Skeletal muscle tissue (tissue), 4 donors: ENCODE data around the gene MAP2K5. TPM values are rescaled to one million over a fixed set of nuclear protein-coding genes. Genes with fewer than 3 reads are reported as not detected.

Experiments
- H3K27ac ChIP-seq: one replicate; pipeline ENCODE4 v1.7.0; 2013; ENCODE audit warnings: mild to moderate bottlenecking, low read depth, low read length, inconsistent platforms
- H3K27me3 ChIP-seq, 3 donors: one replicate each; pipeline ENCODE4 v1.7.0; 2013; ENCODE audit warnings: low read length in 3 of 3; ENCODE audit not compliant: control insufficient read depth in 3 of 3, insufficient read depth in 3 of 3
- H3K36me3 ChIP-seq, 3 donors: one replicate each; pipeline ENCODE4 v1.7.0; 2013; ENCODE audit warnings: low read length in 3 of 3; ENCODE audit not compliant: control insufficient read depth in 3 of 3, insufficient read depth in 3 of 3
- H3K4me1 ChIP-seq, 3 donors: one replicate each; pipeline ENCODE4 v1.7.0; 2013; ENCODE audit warnings: low read length in 3 of 3, mild to moderate bottlenecking in 3 of 3; ENCODE audit not compliant: control insufficient read depth in 3 of 3, insufficient read depth in 3 of 3
- H3K4me3 ChIP-seq, 3 donors: one replicate each; pipeline ENCODE4 v1.7.0; 2013; ENCODE audit warnings: low read length in 3 of 3
- H3K9ac ChIP-seq, 3 donors: one replicate each; pipeline ENCODE4 v1.7.0; 2013; ENCODE audit warnings: low read length in 3 of 3, mild to moderate bottlenecking in 3 of 3, moderate library complexity in 2 of 3, low read depth in 1 of 3
- H3K9me3 ChIP-seq, 3 donors: one replicate each; pipeline ENCODE4 v1.7.0; 2013; ENCODE audit warnings: low read length in 3 of 3; ENCODE audit not compliant: control insufficient read depth in 3 of 3
- total RNA-seq: library from RNA; depleted of rRNA; stranded (reverse); fragments of >200 nt; gene quantifications from one replicate; pipeline ENCODE4 v1.2.3, GENCODE V29; 2014
- donor health status: Osteomylitis.

MAP2K5 gene
- total RNA-seq, 1 donor from 2014 or later: 19.3 TPM

DNA sequence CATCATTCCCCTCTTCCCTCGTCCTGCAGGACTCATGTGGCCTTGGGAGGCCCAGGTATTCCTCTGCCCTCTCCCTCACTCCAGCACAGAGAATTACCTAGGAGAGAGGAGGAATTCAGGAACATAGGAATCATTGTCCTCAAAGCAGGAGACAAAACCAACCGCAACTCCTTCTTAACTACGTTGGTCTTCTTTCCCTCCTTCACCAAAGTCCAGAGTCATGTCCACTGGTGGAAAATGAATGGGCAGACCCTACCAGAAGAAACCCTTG, 227.8 kb downstream of the MAP2K5 start:
- Histone ChIP-seq H3K9ac (no peak overlapping the region), H3K9me3 (no peaks in the 10 kb centered on the region), H3K4me3 (no peak overlapping the region), H3K27me3 (no peaks in the 10 kb centered on the region), H3K27ac (no peak overlapping the region), H3K36me3 (peaks cover 0 to 9% (median 0%) of the 10 kb centered on the region in 3 donors), H3K4me1 (no peaks in the 10 kb centered on the region)

DNA sequence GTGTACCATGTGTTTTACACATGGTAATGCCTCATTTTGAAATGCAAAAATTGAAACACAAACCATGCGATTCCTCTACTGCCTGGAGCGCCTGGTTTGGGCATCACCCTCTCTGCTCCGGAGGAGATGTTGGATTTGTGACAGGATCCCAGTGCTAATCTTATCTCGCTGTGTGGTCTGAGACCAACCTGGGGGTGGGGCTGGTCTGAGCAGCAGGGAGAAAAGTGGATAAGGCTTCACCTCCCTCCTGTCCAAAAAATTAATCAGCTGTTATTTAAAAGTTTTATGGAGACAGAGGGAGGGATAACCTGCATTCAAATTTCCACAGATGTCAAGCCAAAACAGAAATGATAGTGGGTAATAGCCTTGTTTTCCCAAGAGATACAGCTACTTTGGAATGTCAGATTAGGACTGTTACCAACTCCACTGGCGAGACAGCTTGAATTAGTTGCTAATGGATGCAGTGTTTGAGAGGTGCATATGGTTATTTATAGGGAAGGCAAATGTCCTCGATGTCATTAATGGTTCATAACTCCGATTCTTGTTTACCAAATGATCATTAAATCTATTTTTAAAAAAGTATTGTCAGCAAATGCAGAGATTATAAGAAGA, 228.8 kb downstream of the MAP2K5 start:
- Histone ChIP-seq H3K9me3 (no peaks in the 10 kb centered on the region), H3K27ac (no peak overlapping the region)

DNA sequence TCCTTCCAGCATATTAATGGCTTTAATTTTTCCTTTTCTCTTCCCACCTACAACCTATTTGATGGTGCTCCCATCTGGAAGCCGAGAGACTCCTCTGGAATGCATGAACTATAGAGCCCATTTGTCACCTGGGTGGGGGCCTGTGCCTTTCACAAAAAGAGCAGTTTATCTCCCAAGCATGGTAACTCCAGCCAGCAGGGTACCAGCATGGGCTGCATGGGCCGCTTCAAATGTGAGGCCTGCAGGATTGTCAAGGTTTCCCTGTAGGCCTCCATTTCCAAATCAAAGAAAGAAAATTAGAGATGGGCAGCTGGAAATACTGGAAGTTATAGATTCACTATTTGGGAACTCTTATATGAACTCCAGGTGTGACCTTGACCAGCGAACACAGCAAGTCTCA, 232.1 kb downstream of the MAP2K5 start:
- H3K27me3 ChIP-seq: no peaks in the 10 kb centered on the region
- peaks cover 0 to 12% (median 0%) of the 10 kb centered on the region in 3 donors for H3K36me3 ChIP-seq
- H3K9me3 ChIP-seq: no peaks in the 10 kb centered on the region

More for the DNA sequence above, 228.8 kb downstream of the MAP2K5 start:
- no peaks in the 10 kb centered on the region for H3K27me3 ChIP-seq
- no peaks in the 10 kb centered on the region for H3K4me1 ChIP-seq
- H3K36me3 ChIP-seq: peaks cover 0 to 11% (median 0%) of the 10 kb centered on the region in 3 donors
- H3K9ac ChIP-seq: no peak overlapping the region
- no peak overlapping the region for H3K4me3 ChIP-seq

DNA sequence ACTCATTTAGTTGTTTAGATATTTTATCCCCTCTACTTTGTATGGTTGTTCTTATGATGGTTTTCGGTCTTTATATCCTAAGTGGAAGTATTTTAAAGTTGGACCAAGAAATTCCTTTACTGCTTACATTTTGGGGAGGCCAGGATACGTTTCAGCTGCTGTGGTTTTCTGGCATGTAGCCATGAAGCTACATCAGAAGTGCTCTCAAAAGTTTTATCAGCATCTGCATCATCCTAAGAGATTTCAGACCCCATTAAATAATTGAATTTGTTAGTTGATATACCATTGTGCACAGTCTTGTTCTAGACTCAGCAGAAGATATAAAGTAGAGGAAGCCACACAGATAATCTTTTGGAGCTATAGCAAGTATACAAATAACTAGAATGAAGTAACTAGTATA, 232.7 kb downstream of the MAP2K5 start:
- Histone ChIP-seq H3K36me3 (peaks cover 0 to 12% (median 0%) of the 10 kb centered on the region in 3 donors), H3K9me3 (no peaks in the 10 kb centered on the region), H3K27ac (no peak overlapping the region), H3K4me3 (no peak overlapping the region), H3K4me1 (no peaks in the 10 kb centered on the region), H3K27me3 (no peaks in the 10 kb centered on the region), H3K9ac (no peak overlapping the region)

More for the DNA sequence above, 232.1 kb downstream of the MAP2K5 start:
- Histone ChIP-seq H3K4me1 (no peaks in the 10 kb centered on the region), H3K9ac (no peak overlapping the region), H3K4me3 (no peak overlapping the region), H3K27ac (no peak overlapping the region)

DNA sequence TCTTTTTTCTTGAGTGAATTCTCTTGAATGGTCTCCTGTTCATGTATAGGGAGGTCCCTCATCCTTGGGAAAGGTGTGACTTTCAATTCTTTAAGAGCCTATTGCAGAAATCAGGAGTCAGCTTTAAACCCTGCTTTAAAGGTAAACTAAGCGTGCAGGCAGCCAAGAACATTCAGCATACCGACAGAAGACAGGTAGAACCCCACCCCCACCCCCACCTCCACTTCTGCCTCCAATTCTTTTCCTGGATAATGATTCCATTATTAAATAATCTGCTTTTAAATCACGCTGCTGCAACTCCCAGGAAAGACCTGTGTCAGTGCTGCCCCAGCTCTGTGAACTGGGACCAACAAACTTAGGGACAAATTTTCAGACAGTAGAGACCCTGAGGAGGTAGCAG, 233.5 kb downstream of the MAP2K5 start:
- no peak overlapping the region for H3K27ac ChIP-seq
- no peak overlapping the region for H3K4me3 ChIP-seq
- H3K27me3 ChIP-seq: no peaks in the 10 kb centered on the region
- H3K9me3 ChIP-seq: no peaks in the 10 kb centered on the region
- H3K4me1 ChIP-seq: no peaks in the 10 kb centered on the region
- H3K36me3 ChIP-seq: peaks cover 0 to 12% (median 0%) of the 10 kb centered on the region in 3 donors
- H3K9ac ChIP-seq: no peak overlapping the region

DNA sequence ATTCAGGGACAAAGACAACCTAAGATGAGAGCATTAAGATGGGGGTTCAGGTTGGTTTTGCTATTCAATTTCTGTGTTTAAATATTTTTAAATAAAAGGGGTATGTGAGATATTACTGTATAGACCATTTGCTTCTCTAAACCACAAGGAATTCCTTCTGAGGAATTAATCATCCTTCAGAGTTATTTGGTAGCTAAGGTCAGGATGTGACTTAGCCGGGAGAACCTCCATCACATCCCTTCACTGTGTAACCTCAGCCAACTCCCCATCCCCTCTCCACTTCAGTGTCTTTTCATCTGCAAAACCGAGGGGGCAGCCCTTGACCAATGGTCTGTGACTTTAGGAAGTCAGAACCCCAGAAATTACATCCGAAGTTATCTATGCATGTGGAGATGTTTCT, 234.1 kb downstream of the MAP2K5 start:
- Histone ChIP-seq H3K9me3 (no peaks in the 10 kb centered on the region), H3K4me1 (no peaks in the 10 kb centered on the region), H3K27me3 (no peaks in the 10 kb centered on the region), H3K27ac (no peak overlapping the region), H3K9ac (no peak overlapping the region), H3K4me3 (no peak overlapping the region), H3K36me3 (peaks cover 0 to 12% (median 0%) of the 10 kb centered on the region in 3 donors)

DNA sequence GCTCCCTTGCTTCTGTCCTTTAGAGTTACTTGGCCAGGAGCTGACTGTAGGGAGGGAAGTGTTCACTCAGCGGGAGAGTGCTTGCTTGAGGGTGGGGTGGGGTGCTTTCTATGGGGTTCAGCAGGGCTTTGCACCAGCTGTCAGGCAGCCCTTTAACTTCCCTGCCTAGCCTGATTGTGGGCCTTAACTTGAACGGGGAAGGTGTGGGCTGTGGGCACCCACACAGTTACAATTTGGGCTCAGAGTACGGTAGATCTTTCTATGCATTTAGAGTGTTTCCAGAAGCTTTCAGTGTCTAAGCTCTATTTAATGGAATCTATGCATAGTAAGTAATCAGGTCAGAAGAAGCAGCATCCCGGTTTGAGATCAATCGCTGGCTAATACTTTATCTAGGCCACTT, 234.6 kb downstream of the MAP2K5 start:
- no peak overlapping the region for H3K4me3 ChIP-seq
- no peak overlapping the region for H3K27ac ChIP-seq
- H3K27me3 ChIP-seq: no peaks in the 10 kb centered on the region
- no peaks in the 10 kb centered on the region for H3K4me1 ChIP-seq
- no peak overlapping the region for H3K9ac ChIP-seq
- H3K9me3 ChIP-seq: no peaks in the 10 kb centered on the region
- peaks cover 0 to 12% (median 0%) of the 10 kb centered on the region in 3 donors for H3K36me3 ChIP-seq

DNA sequence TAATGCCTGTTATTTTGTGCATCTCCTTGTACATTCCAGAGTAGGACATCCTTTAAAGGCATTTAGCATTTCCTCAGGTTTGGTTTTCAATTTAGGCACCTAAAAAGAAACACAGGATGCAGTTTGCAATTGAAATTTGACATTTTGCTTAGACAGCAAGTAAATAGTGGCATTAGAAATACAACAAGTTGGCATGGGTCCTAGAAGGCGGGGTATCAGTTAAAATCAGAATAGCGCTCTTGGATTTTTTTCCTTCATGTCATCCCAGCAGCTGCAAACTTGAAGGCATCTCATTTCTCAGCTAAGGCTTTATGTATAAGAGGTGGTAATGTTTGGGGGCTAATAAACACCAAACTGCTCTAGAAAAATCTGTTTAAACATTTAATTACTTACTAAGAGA, 235.3 kb downstream of the MAP2K5 start:
- Histone ChIP-seq H3K27me3 (no peaks in the 10 kb centered on the region), H3K4me1 (no peaks in the 10 kb centered on the region), H3K4me3 (no peak overlapping the region), H3K27ac (no peak overlapping the region), H3K9ac (no peak overlapping the region), H3K36me3 (peaks cover under 1 to 12% (median 1%) of the 10 kb centered on the region in 3 donors), H3K9me3 (no peaks in the 10 kb centered on the region)

DNA sequence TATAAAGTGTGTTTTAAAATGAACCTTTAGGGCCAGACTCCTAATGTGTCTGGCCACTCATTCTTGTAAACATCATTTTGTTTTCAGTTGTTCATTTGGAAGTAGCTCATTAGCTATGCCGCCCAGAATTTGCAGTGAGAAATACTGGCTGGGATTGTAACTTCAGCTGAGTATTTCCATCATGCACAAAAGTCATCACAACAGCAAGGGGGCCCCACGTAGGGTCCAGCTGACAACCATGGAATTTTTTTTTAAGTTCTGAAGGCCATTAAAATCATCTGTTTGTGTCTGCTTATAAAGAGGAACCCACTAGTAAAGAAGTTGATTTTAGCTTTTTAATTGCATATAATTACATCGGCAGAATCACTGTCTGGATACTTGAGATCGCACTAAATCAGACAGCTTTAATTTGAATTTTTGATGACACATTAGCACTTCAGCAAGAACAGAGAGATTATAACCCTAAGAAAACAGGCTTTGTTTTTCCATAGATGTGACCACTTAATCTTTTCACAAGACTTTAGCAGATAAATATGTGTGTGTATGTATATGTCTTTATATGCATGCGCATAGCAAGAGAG, 236.6 kb downstream of the MAP2K5 start:
- Histone ChIP-seq H3K4me1 (no peaks in the 10 kb centered on the region), H3K9ac (no peak overlapping the region), H3K36me3 (peaks cover 6 to 9% (median 7%) of the 10 kb centered on the region in 3 donors), H3K27ac (no peak overlapping the region), H3K9me3 (no peaks in the 10 kb centered on the region), H3K27me3 (no peaks in the 10 kb centered on the region), H3K4me3 (no peak overlapping the region)

DNA sequence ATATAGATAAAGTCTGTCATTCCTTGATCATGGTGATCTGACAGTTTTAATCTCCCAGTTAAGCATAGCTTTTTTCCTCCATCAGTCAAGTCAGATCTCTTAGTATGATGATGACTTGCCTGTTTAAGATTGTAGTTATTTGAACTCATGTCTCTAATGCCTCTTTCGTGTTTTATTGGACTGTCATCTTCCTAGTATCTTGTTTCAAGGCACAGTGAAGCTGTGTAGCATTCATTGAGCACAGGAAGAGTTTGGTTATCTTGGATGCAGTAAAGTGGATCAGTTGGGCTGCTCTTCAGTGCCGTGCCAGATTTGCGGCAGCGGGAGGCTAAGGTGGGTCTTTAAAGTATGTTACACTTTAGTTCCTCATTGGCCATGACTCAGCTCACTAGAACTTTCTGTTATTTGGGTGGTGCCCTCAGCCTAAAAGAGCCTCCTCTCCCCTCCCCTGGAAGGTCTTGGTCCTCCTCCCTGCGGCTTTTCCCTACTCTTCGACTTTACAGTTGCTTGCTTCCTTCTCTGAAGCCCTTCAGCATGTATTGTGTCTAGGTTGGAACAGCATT, 237.1 kb downstream of the MAP2K5 start:
- H3K9ac ChIP-seq: no peak overlapping the region

More for the DNA sequence above, 237.1 kb downstream of the MAP2K5 start:
- Histone ChIP-seq H3K36me3 (peaks cover 6 to 7% (median 7%) of the 10 kb centered on the region in 3 donors), H3K27ac (no peak overlapping the region), H3K27me3 (no peaks in the 10 kb centered on the region), H3K4me3 (no peak overlapping the region), H3K9me3 (no peaks in the 10 kb centered on the region), H3K4me1 (no peaks in the 10 kb centered on the region)
